Spleen (tissue), 7 donors: Measurements from ENCODE around the gene GATAD2A.

Experiments
- CTCF ChIP-seq, 11 experiments: fragments of 200-600 bp in 7 of 11; fragments of 450-650 bp in 4 of 11; sonication (generic) in 4 of 11; IDR thresholded peaks in 8 of 11; conservative IDR thresholded peaks in 3 of 11; 1 replicate in 7 of 11; 2 replicates in 4 of 11; pipeline versions ENCODE4 v1.4.0 to v1.8.0; 2016 to 2021; ENCODE audit warnings: antibody characterized with exemption in 11 of 11, inconsistent platforms in 4 of 11, mild to moderate bottlenecking in 1 of 11
- POLR2A ChIP-seq, 3 donors: fragments of 450-650 bp; IDR thresholded peaks; one replicate each; pipeline ENCODE4 v1.5.1; 2017; ENCODE audit warnings: antibody characterized with exemption in 3 of 3, mild to moderate bottlenecking in 1 of 3
- POLR2AphosphoS5 ChIP-seq, 3 donors: sonication (generic); formaldehyde crosslinking; IDR thresholded peaks; one replicate each; pipeline ENCODE4 v1.5.1; 2017; ENCODE audit warnings: antibody characterized with exemption in 3 of 3
- donor health status: DM: no; HTN: no; CAD: no; lungs with moderate emphysema.
- donor health status: DM: no; HTN: no; CAD: no.
- donor health status: DM: no; HTN: no; CAD: no.

GRCh38 chr19:19418555-19419260, 13.2 kb downstream of the GATAD2A start:
- TF ChIP-seq CTCF (IDR thresholded peaks at IDR 0.05 in 8 of 11, conservative IDR thresholded peaks at IDR 0.05 in 3 of 11) = no peak
- no peak for TF ChIP-seq POLR2AphosphoS5 (IDR thresholded peaks at IDR 0.05)
- TF ChIP-seq POLR2A (IDR thresholded peaks at IDR 0.05) = no peak
